Umbilical cord (tissue), 2 donors: ENCODE data around the gene PDE7B. TPM values are rescaled to one million over a fixed set of nuclear protein-coding genes. Genes with fewer than 3 reads are reported as not detected.

Source experiments
- DNase-seq: peaks from one replicate; pipeline ENCODE4 v3.0.0-alpha.2; 2015; ENCODE audit warnings: low spot score
- total RNA-seq: library from RNA; depleted of rRNA; stranded (reverse); fragments of >200 nt; gene quantifications from one replicate; pipeline ENCODE4 v1.2.3, GENCODE V29; 2014; ENCODE audit warnings: low replicate concordance; ENCODE audit not compliant: insufficient read depth

PDE7B gene
- total RNA-seq, 1 donor from 2014 or later = 22.9 TPM

GRCh38 chr6:136067731-136068341 lies 216.3 kb downstream of the PDE7B start:
- DNase-seq = peak; percentile 26

- peak; percentile 8 for DNase-seq
These were observed 217.6 kb downstream of the PDE7B start for GRCh38 chr6:136069119-136069518.

GRCh38 chr6:136070815-136071214 lies 219.3 kb downstream of the PDE7B start:
- DNase-seq = no peak

GRCh38 chr6:136072691-136073090 lies 221.2 kb downstream of the PDE7B start:
- no peak for DNase-seq

- no peak for DNase-seq
These were observed 221.7 kb downstream of the PDE7B start for GRCh38 chr6:136073216-136073615.

GRCh38 chr6:136076496-136076895 lies 225.0 kb downstream of the PDE7B start:
- DNase-seq = no peak

GRCh38 chr6:136077834-136078576 lies 226.5 kb downstream of the PDE7B start:
- DNase-seq = no peak

GRCh38 chr6:136079701-136080565 lies 228.4 kb downstream of the PDE7B start:
- DNase-seq = no peak

GRCh38 chr6:136083540-136083939 lies 232.0 kb downstream of the PDE7B start:
- no peak for DNase-seq

GRCh38 chr6:136084403-136084802 lies 232.9 kb downstream of the PDE7B start:
- no peak for DNase-seq

GRCh38 chr6:136085370-136086115 lies 234.0 kb downstream of the PDE7B start:
- peak; percentile 21 for DNase-seq

- no peak for DNase-seq
These were observed 235.2 kb downstream of the PDE7B start for GRCh38 chr6:136086686-136087085.

- DNase-seq = no peak
These were observed 236.5 kb downstream of the PDE7B start for GRCh38 chr6:136087986-136088385.

- no peak for DNase-seq
These were observed 237.2 kb downstream of the PDE7B start for GRCh38 chr6:136088693-136089092.

GRCh38 chr6:136089876-136090275 lies 238.4 kb downstream of the PDE7B start:
- DNase-seq = no peak

GRCh38 chr6:136090929-136091328 lies 239.4 kb downstream of the PDE7B start:
- DNase-seq = no peak

- no peak for DNase-seq
These were observed 241.4 kb downstream of the PDE7B start for GRCh38 chr6:136092897-136093296.

GRCh38 chr6:136093835-136094234 lies 242.3 kb downstream of the PDE7B start:
- no peak for DNase-seq

GRCh38 chr6:136094812-136095211 lies 243.3 kb downstream of the PDE7B start:
- no peak for DNase-seq

- no peak for DNase-seq
These were observed 244.5 kb downstream of the PDE7B start for GRCh38 chr6:136095986-136096385.

- DNase-seq = peak; percentile 58
These were observed 251.6 kb downstream of the PDE7B start for GRCh38 chr6:136102991-136103688.
